Stimulated activated CD8-positive, alpha-beta memory T cell treated with anti-CD3 and anti-CD28 coated beads, Interleukin-12 subunit alpha, Interleukin-12 subunit beta, amount 100 ng/mL, for 4 hours (primary cell): Measurements from ENCODE around the gene PCDHA10.
"Not testable (repeated sequence)": the region's sequence is repeated elsewhere in the genome, so short reads cannot be mapped to it uniquely, and the experiment has no call there.

Experiments
- DNase-seq: peaks from one replicate; pipeline ENCODE4 v3.0.0-alpha.2; 2020; ENCODE audit warnings: low read depth

PCDHA10 gene

DNA sequence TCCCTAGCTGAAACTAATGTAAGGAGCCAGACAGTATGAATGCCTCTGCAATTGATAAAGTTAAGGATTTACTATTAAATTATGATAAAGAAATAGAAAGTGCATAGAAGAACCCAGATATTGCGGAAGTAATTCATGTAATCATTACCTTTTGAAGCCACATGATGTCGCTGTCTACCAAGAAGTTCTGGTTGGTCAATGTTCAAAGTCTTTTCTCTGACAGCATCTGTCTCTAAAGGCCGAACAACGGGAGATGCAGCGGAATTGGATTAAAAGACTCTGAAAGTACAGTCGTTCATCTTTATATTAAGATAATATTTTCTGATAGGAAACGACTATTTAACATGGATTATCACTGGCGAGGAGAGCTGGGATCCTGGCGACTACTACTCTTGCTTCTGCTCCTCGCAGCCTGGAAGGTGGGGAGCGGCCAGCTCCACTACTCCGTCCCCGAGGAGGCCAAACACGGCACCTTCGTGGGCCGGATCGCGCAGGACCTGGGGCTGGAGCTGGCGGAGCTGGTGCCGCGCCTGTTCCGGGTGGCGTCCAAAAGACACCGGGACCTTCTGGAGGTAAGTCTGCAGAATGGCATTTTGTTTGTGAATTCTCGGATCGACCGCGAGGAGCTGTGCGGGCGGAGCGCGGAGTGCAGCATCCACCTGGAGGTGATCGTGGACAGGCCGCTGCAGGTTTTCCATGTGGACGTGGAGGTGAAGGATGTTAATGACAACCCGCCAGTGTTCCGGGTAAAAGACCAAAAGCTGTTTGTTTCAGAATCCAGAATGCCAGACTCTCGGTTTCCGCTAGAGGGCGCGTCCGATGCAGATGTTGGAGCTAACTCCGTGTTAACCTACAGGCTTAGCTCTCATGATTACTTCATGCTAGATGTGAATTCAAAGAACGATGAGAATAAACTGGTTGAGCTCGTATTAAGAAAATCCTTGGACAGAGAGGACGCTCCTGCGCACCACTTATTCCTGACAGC lies 14.4 kb upstream of the PCDHA10 start, which contains the start of gene PCDHA8:
Gene PCDHA8 (plus strand): TSS at position 210 of the 985 bp plus-strand sequence. CDS start 135 bp downstream, at position 345.
- DNase-seq: no peak

DNA sequence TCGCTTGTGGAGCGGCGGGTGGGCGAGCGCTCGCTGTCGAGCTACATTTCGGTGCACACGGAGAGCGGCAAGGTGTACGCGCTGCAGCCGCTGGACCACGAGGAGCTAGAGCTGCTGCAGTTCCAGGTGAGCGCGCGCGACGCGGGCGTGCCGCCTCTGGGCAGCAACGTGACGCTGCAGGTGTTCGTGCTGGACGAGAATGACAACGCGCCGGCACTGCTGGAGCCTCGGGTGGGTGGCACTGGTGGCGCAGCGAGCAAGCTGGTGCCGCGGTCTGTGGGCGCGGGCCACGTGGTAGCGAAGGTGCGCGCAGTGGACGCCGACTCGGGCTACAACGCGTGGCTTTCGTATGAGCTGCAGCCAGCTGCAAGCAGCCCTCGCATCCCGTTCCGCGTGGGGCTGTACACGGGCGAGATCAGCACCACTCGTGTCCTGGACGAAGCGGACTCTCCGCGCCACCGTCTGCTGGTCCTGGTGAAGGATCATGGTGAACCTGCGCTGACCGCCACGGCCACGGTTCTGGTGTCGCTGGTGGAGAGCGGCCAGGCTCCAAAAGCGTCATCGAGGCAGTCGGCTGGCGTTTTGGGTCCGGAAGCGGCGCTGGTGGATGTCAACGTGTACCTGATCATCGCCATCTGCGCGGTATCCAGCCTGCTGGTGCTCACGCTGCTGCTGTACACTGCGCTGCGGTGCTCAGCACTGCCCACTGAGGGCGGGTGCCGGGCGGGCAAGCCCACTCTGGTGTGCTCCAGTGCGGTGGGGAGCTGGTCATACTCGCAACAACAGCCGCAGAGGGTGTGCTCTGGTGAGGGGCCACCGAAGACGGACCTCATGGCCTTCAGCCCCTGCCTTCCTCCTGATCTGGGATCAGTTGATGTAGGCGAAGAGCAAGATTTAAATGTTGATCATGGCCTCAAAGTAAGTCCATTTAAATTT lies 12.6 kb upstream of the PCDHA10 start:
- no peak for DNase-seq

GRCh38 chr5:140848139-140849102 lies 7.3 kb upstream of the PCDHA10 start, which contains the start of gene PCDHA9:
Gene PCDHA9, plus strand, starts transcription at chr5:140848382. Its CDS starts 114 bp downstream, at chr5:140848496.
- DNase-seq: not testable (repeated sequence)

DNA sequence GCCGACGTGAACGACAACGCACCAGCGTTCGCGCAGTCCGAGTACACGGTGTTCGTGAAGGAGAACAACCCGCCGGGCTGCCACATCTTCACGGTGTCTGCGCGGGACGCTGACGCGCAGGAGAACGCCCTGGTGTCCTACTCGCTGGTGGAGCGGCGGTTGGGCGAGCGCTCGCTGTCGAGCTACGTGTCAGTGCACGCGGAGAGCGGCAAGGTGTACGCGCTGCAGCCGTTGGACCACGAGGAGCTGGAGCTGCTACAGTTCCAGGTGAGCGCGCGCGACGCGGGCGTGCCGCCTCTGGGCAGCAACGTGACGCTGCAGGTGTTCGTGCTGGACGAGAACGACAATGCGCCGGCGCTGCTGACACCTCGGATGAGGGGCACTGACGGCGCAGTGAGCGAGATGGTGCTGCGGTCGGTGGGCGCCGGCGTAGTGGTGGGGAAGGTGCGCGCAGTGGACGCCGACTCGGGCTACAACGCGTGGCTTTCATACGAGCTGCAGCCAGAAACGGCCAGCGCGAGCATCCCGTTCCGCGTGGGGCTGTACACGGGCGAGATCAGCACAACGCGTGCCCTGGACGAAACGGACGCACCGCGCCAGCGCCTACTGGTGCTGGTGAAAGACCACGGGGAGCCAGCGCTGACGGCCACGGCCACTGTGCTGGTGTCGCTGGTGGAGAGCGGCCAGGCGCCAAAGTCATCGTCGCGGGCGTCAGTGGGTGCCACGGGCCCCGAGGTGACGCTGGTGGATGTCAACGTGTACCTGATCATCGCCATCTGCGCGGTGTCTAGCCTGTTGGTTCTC lies 5.7 kb upstream of the PCDHA10 start:
- not testable (repeated sequence) for DNase-seq

GRCh38 chr5:140857177-140857986 lies 1.7 kb downstream of the PCDHA10 start:
- DNase-seq: no peak

DNA sequence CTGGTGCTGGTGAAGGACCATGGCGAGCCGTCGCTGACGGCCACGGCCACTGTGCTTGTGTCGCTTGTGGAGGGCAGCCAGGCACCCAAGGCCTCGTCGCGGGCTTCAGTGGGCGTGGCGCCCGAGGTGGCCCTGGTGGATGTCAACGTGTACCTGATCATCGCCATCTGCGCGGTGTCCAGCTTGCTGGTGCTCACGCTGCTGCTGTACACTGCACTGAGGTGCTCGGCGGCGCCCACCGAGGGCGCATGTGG lies 2.2 kb downstream of the PCDHA10 start:
- no peak for DNase-seq

DNA sequence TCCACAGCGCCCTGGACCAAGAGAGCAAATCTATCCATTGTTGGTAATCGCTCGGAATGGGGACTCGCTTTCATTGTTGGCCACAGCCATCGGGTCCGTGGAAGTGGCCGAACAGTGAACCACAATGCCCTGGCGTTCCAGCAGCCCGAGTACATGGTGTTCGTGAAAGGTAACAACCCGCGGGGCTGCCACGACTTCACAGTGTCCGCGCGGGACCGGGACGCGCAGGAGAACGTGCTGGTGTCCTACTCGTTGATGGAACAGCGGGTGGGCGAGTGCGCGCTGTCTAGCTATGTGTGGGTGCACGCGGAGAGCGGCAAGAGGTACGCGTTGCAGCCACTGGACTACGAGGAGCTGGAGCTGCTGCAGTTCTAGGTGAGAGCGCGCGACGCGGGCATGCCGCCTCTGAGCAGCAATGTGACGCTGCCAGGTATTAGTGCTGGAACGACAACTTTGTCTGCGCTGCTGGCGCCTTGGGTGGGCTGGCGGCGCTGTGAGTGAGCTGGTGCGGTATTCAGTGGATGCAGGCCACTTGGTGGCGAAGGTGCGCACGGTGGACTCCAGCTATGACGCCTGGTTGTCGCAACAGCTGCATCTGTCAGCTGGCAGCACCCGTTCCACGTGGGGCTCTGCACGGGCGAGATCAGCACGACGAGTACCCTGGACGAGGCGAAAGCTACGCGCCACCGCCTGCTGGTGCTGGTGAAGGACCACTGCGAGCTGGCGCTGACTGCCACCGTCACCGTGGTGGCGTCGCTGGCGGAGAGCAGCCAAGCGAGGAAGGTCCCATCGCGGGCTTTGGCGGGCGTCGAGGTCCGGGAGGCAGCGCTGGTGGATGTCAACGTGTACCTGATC lies 7.0 kb downstream of the PCDHA10 start:
- DNase-seq: no peak

DNA sequence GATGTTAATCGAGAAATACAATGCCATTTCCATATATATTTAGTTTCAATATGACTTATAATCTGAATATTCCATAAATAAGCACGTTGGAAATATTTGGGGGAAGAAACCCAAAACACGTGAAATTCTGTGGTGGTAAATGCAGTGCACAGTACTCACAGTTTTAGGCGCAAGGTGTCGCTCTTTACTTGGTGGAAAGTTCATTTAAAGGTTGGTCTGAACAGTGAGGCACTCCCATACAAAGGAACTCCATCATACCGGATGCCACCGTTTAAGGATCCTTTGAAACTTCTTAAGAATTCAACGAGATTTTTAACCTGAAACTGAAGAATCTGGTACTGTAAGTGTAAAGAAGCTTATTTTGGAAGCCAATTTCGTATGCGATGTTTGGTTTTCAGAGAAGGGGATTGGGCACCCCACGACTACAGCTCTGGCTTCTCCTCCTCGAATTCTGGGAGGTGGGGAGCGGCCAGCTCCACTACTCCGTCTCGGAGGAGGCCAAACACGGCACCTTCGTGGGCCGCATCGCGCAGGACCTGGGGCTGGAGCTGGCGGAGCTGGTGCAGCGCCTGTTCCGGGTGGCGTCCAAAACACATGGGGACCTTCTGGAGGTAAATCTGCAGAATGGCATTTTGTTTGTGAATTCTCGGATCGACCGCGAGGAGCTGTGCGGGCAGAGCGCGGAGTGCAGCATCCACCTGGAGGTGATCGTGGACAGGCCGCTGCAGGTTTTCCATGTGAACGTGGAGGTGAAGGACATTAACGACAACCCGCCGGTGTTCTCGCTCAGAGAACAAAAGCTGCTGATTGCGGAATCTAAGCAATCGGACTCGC lies 13.2 kb downstream of the PCDHA10 start, which contains the start of gene PCDHA11:
Gene PCDHA11 (plus strand): TSS at position 237 of the 834 bp plus-strand sequence. CDS start 147 bp downstream, at position 384.
- no peak for DNase-seq

DNA sequence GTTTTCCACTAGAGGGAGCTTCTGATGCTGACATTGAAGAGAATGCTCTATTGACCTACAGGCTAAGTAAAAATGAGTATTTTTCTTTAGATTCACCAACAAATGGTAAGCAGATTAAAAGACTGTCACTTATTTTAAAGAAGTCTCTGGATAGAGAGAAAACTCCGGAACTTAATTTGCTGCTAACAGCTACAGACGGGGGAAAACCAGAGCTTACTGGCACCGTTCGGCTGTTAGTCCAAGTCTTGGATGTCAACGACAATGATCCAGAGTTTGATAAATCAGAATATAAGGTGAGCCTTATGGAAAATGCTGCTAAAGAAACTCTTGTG lies 13.8 kb downstream of the PCDHA10 start:
- DNase-seq: no peak

- no peak for DNase-seq
Measured at GRCh38 chr5:140870221-140871201, 14.8 kb downstream of the PCDHA10 start.

GRCh38 chr5:140875085-140876065 lies 19.7 kb downstream of the PCDHA10 start, which contains the start of gene PCDHA12:
Gene PCDHA12, plus strand, starts transcription at chr5:140875308. Its CDS starts 165 bp downstream, at chr5:140875473.
- DNase-seq: no peak

DNA sequence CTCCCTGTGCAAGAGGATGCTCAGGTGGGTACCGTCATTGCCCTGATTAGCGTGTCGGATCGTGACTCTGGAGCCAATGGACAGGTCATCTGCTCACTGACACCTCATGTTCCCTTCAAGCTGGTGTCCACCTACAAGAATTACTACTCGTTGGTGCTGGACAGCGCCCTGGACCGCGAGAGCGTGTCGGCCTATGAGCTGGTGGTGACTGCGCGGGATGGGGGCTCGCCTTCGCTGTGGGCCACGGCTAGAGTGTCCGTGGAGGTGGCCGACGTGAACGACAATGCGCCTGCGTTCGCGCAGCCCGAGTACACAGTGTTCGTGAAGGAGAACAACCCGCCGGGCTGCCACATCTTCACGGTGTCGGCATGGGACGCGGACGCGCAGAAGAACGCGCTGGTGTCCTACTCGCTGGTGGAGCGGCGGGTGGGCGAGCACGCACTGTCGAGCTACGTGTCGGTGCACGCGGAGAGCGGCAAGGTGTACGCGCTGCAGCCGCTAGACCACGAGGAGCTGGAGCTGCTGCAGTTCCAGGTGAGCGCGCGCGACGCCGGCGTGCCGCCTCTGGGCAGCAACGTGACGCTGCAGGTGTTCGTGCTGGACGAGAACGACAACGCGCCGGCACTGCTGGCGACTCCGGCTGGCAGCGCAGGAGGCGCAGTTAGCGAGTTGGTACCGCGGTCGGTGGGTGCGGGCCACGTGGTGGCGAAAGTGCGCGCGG lies 21.0 kb downstream of the PCDHA10 start:
- not testable (repeated sequence) for DNase-seq

- no peak for DNase-seq
Measured at GRCh38 chr5:140877262-140877581, 21.5 kb downstream of the PCDHA10 start.

DNA sequence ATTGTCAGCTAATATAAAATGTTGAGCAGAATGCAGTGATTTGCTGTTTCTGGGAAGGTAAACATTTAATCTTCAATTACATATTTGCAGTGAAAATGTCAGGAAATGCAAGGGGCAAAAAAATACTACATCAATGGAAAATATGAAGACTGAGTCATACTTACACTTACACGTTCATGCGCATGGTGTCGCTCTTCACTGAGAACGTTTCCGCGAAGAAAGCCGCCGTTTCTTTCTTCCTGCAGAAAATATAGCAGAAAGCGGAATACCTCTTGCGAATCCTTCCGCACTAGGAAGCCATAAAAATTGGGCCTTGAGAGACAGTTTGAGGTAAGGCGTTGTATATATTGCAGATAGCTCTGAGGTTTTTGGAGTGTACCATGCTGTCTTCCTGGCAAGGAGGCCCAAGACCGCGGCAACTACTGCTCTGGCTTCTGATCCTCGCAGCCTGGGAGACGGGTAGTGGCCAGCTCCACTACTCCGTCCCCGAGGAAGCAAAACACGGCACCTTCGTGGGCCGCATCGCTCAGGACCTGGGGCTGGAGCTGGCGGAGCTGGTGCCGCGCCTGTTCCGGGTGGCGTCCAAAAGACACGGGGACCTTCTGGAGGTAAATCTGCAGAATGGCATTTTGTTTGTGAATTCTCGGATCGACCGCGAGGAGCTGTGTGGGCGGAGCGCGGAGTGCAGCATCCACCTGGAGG lies 26.3 kb downstream of the PCDHA10 start, which contains the start of gene PCDHA13:
Gene PCDHA13 (plus strand): TSS at position 236 of the 702 bp plus-strand sequence. CDS start 145 bp downstream, at position 381.
- DNase-seq: no peak
